ENCODE data around the gene HOXB4. TPM values are rescaled to one million over a fixed set of nuclear protein-coding genes. Genes with fewer than 3 reads are reported as not detected.

HOXB4 gene
- total and polyA plus RNA-seq, 3 experiments from 2014 or later, result 0.33 to 3.7 (median 3.4) TPM

- CTCF ChIA-PET, result interaction anchor here (1.0 to 2.1 kb wide), 5 partner anchors 8 to 522 kb away, joined by 3 to 8 read pairs (median 4); no protein-coding TSS in a partner anchor
- peaks cover 20% of the 10 kb centered on the region for H3K4me1 ChIP-seq (ENCODE audit: insufficient read depth, low read length)
- Mint-ChIP-seq H3K36me3 (no peaks in the 10 kb centered on the region), H3K4me3 (peak overlapping the region in 4 of 7 donors; percentile 10 to 61 (median 39)), H3K4me1 (peaks cover 31 to 56% (median 48%) of the 10 kb centered on the region in 3 donors), H3K27me3 (peaks cover 94 to 95% of the 10 kb centered on the region in 2 donors), H3K27ac (peak overlapping the region in 2 of 8 donors; percentile 41 to 68), H3K9me3 (no peaks in the 10 kb centered on the region)
- H3K4me3 ChIP-seq (ENCODE audit: low read length), result no peak overlapping the region
- POLR2A ChIA-PET, result interaction anchor here (0.6 to 1.0 kb wide), 2 partner anchors 11 to 526 kb away, joined by 3 read pairs; no protein-coding TSS in a partner anchor
- no peaks in the 10 kb centered on the region for H3K9me3 ChIP-seq (ENCODE audit: low read length)
- no peak overlapping the region for H3K27ac ChIP-seq (ENCODE audit: low read depth, low read length)
- no peak for DNase-seq
- no peaks in the 10 kb centered on the region for H3K36me3 ChIP-seq (ENCODE audit: insufficient read depth, low read length)
- H3K27me3 ChIP-seq (ENCODE audit: insufficient read depth, low read length, poor library complexity, severe bottlenecking), result peaks cover 75% of the 10 kb centered on the region
These were observed 23.6 kb upstream of the HOXB4 start for GRCh38 chr17:48601539-48602425.

GRCh38 chr17:48601207-48601538 is 23.0 kb upstream of the HOXB4 start:
- peaks cover 37 to 62% (median 54%) of the 10 kb centered on the region in 3 donors for H3K4me1 Mint-ChIP-seq
- Histone ChIP-seq H3K27ac (ENCODE audit: low read depth, low read length) (no peak overlapping the region), H3K9me3 (ENCODE audit: low read length) (no peaks in the 10 kb centered on the region), H3K27me3 (ENCODE audit: insufficient read depth, low read length, poor library complexity, severe bottlenecking) (peaks cover 81% of the 10 kb centered on the region), H3K4me1 (ENCODE audit: insufficient read depth, low read length) (peaks cover 26% of the 10 kb centered on the region), H3K36me3 (ENCODE audit: insufficient read depth, low read length) (no peaks in the 10 kb centered on the region), H3K4me3 (ENCODE audit: low read length) (no peak overlapping the region)
- H3K4me3 Mint-ChIP-seq, result peak overlapping the region in 1 of 7 donors; percentile 0
- CTCF ChIA-PET, result interaction anchor here (1.1 to 2.1 kb wide), 4 partner anchors 9 to 266 kb away, joined by 3 to 8 read pairs (median 4); no protein-coding TSS in a partner anchor
- H3K36me3 Mint-ChIP-seq, result no peaks in the 10 kb centered on the region
- H3K27ac Mint-ChIP-seq, result peak overlapping the region in 1 of 8 donors; percentile 68
- no peaks in the 10 kb centered on the region for H3K9me3 Mint-ChIP-seq
- DNase-seq, result no peak
- peaks cover 94 to 96% of the 10 kb centered on the region in 2 donors for H3K27me3 Mint-ChIP-seq
- POLR2A ChIA-PET, result interaction anchor here (0.6 to 1.0 kb wide), 2 partner anchors 11 to 526 kb away, joined by 3 read pairs; no protein-coding TSS in a partner anchor

DNA sequence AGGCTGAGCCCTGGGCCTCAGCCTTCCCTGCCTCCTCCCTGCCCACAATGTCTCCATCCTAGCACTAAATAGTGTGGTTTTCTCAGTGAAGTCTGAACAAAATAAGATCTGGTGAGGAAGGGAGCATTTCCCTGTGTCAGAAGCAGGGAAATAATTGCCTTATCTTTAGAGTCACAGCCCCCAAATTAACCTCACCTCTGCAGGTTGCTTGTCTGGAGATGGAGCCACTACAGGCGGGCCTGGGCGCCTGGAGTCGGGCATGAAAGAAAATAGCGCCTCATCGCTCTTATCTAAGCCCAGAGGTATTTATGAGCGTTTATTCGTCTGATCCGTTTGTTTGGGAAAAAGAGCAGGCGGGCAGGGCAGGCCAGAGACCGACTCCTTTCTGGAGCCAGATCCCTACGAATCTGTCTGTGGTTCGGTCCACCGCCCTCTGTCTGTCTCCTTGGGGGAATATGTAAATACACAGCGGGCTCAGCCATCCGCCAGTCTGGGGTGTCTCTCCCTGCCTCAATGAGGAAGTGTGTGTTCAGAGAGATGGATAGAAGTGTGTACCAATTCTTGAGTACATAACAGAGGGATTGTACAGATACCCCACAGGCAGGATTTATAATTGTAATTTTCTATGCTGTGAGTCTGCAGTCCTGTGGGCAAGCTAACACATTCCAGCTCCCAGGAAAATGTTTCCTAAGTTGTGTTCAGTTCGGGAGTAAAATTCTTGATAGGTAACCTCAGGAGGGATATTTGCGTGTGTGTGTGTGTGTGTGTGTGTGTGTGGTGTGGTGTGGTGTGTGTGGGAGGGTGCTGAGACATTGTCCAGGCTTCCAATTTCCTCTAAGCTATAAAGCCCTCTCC is 22.3 kb upstream of the HOXB4 start:
- Mint-ChIP-seq H3K4me1 (peaks cover 41 to 63% (median 56%) of the 10 kb centered on the region in 3 donors), H3K4me3 (peak overlapping the region in 1 of 7 donors; percentile 3), H3K9me3 (no peaks in the 10 kb centered on the region), H3K36me3 (no peaks in the 10 kb centered on the region), H3K27me3 (peaks cover 93 to 98% of the 10 kb centered on the region in 2 donors), H3K27ac (peak overlapping the region in 1 of 8 donors; percentile 21)
- no peaks in the 10 kb centered on the region for H3K9me3 ChIP-seq (ENCODE audit: low read length)
- peaks cover 29% of the 10 kb centered on the region for H3K4me1 ChIP-seq (ENCODE audit: insufficient read depth, low read length)
- H3K36me3 ChIP-seq (ENCODE audit: insufficient read depth, low read length), result no peaks in the 10 kb centered on the region
- ChIA-PET CTCF (interaction anchor here (1.1 to 2.1 kb wide), 4 partner anchors 8 to 265 kb away, joined by 3 to 8 read pairs (median 4); no protein-coding TSS in a partner anchor), POLR2A (interaction anchor here (0.6 to 1.0 kb wide), 2 partner anchors 12 to 525 kb away, joined by 3 read pairs; no protein-coding TSS in a partner anchor)
- no peak overlapping the region for H3K27ac ChIP-seq (ENCODE audit: low read depth, low read length)
- no peak for DNase-seq
- peaks cover 88% of the 10 kb centered on the region for H3K27me3 ChIP-seq (ENCODE audit: insufficient read depth, low read length, poor library complexity, severe bottlenecking)
- H3K4me3 ChIP-seq (ENCODE audit: low read length), result no peak overlapping the region

- peak overlapping the region in 1 of 7 donors; percentile 80 for H3K4me3 Mint-ChIP-seq
- DNase-seq, result no peak
- Histone ChIP-seq H3K27ac (ENCODE audit: low read depth, low read length) (no peak overlapping the region), H3K4me3 (ENCODE audit: low read length) (no peak overlapping the region), H3K9me3 (ENCODE audit: low read length) (no peaks in the 10 kb centered on the region), H3K36me3 (ENCODE audit: insufficient read depth, low read length) (no peaks in the 10 kb centered on the region), H3K4me1 (ENCODE audit: insufficient read depth, low read length) (peaks cover 29% of the 10 kb centered on the region), H3K27me3 (ENCODE audit: insufficient read depth, low read length, poor library complexity, severe bottlenecking) (peaks cover 87% of the 10 kb centered on the region)
- H3K36me3 Mint-ChIP-seq, result no peaks in the 10 kb centered on the region
- POLR2A ChIA-PET, result no interaction called here
- peak overlapping the region in 1 of 8 donors; percentile 47 for H3K27ac Mint-ChIP-seq
- H3K9me3 Mint-ChIP-seq, result no peaks in the 10 kb centered on the region
- CTCF ChIA-PET, result interaction anchor here (1.6 kb wide), 1 partner anchor 9 kb away, joined by 3 read pairs; no protein-coding TSS in a partner anchor
- H3K27me3 Mint-ChIP-seq, result peaks cover 89 to 95% of the 10 kb centered on the region in 2 donors
- H3K4me1 Mint-ChIP-seq, result peaks cover 40 to 56% (median 50%) of the 10 kb centered on the region in 3 donors
These were observed 21.2 kb upstream of the HOXB4 start for GRCh38 chr17:48599354-48599753.

GRCh38 chr17:48598736-48599135 is 20.6 kb upstream of the HOXB4 start:
- no peaks in the 10 kb centered on the region for H3K36me3 Mint-ChIP-seq
- ChIA-PET POLR2A (no interaction called here), CTCF (interaction anchor here (0.6 kb wide), 1 partner anchor 1548 kb away, joined by 4 read pairs; no protein-coding TSS in a partner anchor)
- H3K27ac ChIP-seq (ENCODE audit: low read depth, low read length), result no peak overlapping the region
- peaks cover 85% of the 10 kb centered on the region for H3K27me3 ChIP-seq (ENCODE audit: insufficient read depth, low read length, poor library complexity, severe bottlenecking)
- H3K27ac Mint-ChIP-seq, result peak overlapping the region in 1 of 8 donors; percentile 51
- no peak for DNase-seq
- H3K4me3 ChIP-seq (ENCODE audit: low read length), result no peak overlapping the region
- no peaks in the 10 kb centered on the region for H3K9me3 Mint-ChIP-seq
- H3K36me3 ChIP-seq (ENCODE audit: insufficient read depth, low read length), result no peaks in the 10 kb centered on the region
- peaks cover 41 to 53% (median 50%) of the 10 kb centered on the region in 3 donors for H3K4me1 Mint-ChIP-seq
- H3K9me3 ChIP-seq (ENCODE audit: low read length), result no peaks in the 10 kb centered on the region
- H3K4me1 ChIP-seq (ENCODE audit: insufficient read depth, low read length), result peaks cover 29% of the 10 kb centered on the region
- peak overlapping the region; percentile 67 to 88 (median 83) for H3K4me3 Mint-ChIP-seq
- H3K27me3 Mint-ChIP-seq, result peaks cover 84 to 94% of the 10 kb centered on the region in 2 donors

DNA sequence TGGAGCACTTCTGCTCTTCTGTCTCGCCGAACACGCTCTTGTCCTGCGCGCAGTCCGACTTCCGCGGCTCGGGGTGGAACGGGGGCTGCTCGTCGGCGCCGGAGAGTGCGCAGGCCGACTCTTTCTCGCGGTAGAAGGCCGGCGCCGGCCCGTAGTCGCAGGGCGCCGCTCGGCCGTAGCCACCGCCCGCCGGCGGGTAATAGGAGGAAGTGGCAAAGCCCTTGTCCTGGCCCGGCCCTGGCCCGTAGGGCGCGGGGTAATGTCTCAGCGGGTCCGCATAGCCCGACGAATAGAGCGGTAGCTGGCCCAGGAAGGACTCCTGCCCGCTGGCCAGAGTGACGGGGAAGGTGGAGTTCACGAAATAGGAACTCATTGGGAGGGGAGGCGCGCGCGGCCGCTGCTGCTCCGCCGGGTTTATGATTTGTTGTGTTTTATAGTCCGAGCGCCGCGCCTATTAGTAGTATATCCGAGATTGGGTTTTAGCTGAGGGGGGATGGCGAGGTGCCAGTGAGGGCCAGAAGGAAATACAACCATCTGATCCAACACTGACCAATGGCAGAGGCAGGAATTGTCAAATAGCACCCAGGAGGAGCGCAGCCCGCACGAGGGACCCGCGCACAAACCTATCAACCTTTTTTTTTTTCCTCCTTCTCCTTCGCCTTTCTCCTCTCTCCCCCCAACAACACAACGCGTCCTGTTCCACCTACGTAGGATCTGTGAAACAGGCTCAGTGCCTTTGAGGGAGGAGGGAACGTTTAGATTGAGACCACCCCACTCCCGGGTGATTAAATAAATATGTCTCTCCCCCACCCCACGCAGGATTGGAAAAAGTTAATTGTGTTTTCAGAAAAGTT is 19.9 kb upstream of the HOXB4 start:
- Mint-ChIP-seq H3K4me3 (peak overlapping the region; percentile 76 to 89 (median 85)), H3K27ac (peak overlapping the region in 3 of 8 donors; percentile 15 to 51 (median 43)), H3K4me1 (peaks cover 48 to 54% (median 51%) of the 10 kb centered on the region in 3 donors), H3K36me3 (no peaks in the 10 kb centered on the region), H3K9me3 (no peaks in the 10 kb centered on the region), H3K27me3 (peaks cover 80 to 94% of the 10 kb centered on the region in 2 donors)
- no peak overlapping the region for H3K27ac ChIP-seq (ENCODE audit: low read depth, low read length)
- no peaks in the 10 kb centered on the region for H3K36me3 ChIP-seq (ENCODE audit: insufficient read depth, low read length)
- H3K4me3 ChIP-seq (ENCODE audit: low read length), result peak overlapping the region; percentile 47
- H3K9me3 ChIP-seq (ENCODE audit: low read length), result no peaks in the 10 kb centered on the region
- peak in 3 of 5 donors; percentile 31 to 68 (median 43) for DNase-seq
- POLR2A ChIA-PET, result no interaction called here
- CTCF ChIA-PET, result interaction anchor here (0.6 kb wide), 1 partner anchor 1549 kb away, joined by 4 read pairs; no protein-coding TSS in a partner anchor
- peaks cover 35% of the 10 kb centered on the region for H3K4me1 ChIP-seq (ENCODE audit: insufficient read depth, low read length)
- peaks cover 81% of the 10 kb centered on the region for H3K27me3 ChIP-seq (ENCODE audit: insufficient read depth, low read length, poor library complexity, severe bottlenecking)

DNA sequence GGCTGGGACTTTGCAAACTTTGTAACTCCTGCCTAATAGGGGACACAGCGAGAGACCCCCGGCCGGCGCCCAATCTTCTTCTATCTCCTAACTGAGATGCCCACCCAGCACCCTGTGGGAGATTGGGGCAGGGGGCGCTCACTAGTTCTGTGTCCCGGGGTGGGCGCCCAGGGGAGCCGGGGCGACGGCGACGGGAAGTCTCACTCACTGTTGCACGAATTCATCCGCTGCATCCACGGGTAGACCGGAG is 19.3 kb upstream of the HOXB4 start:
- ChIA-PET POLR2A (no interaction called here), CTCF (no interaction called here)
- peak in 1 of 5 donors; percentile 34 for DNase-seq
- H3K4me3 ChIP-seq (ENCODE audit: low read length), result peak overlapping the region; percentile 47
- no peaks in the 10 kb centered on the region for H3K9me3 Mint-ChIP-seq
- peaks cover 80 to 94% of the 10 kb centered on the region in 2 donors for H3K27me3 Mint-ChIP-seq
- H3K27ac ChIP-seq (ENCODE audit: low read depth, low read length), result no peak overlapping the region
- H3K4me1 ChIP-seq (ENCODE audit: insufficient read depth, low read length), result peaks cover 40% of the 10 kb centered on the region
- no peaks in the 10 kb centered on the region for H3K36me3 ChIP-seq (ENCODE audit: insufficient read depth, low read length)
- no peaks in the 10 kb centered on the region for H3K36me3 Mint-ChIP-seq
- no peaks in the 10 kb centered on the region for H3K9me3 ChIP-seq (ENCODE audit: low read length)
- H3K4me3 Mint-ChIP-seq, result peak overlapping the region; percentile 76 to 89 (median 85)
- H3K27ac Mint-ChIP-seq, result peak overlapping the region in 2 of 8 donors; percentile 15 to 43
- peaks cover 80% of the 10 kb centered on the region for H3K27me3 ChIP-seq (ENCODE audit: insufficient read depth, low read length, poor library complexity, severe bottlenecking)
- peaks cover 52 to 55% (median 54%) of the 10 kb centered on the region in 3 donors for H3K4me1 Mint-ChIP-seq

Measured in CD8-positive, alpha-beta memory T cell (primary cell).